Measurements from ENCODE around the gene HFE. TPM values are rescaled to one million over a fixed set of nuclear protein-coding genes. Genes with fewer than 3 reads are reported as not detected.

The HFE gene
- total RNA-seq, 6 experiments from 2014 or later = 8.9 to 20.7 (median 15.8) TPM

DNA sequence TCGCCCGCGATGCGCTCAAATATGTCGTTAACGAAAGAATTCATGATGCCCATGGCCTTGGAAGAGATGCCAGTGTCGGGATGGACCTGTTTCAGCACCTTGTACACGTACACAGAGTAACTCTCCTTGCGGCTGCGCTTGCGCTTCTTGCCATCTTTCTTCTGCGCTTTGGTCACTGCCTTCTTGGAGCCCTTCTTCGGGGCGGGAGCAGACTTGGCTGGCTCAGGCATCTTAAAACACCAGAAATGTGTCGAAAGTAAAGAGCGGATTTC is 36.4 kb downstream of the HFE start:
- peak overlapping the region; percentile 87 to 97 (median 91) for H3K27ac ChIP-seq
- intact Hi-C loops (cut with DNase I) = no loop called here
- WGBS (ENCODE audit: insufficient coverage, low coverage, low lambda C conversion rate, missing lambda C conversion rate) = 0% methylated on average over 13 of the region's 16 CpGs
- H3K4me1 ChIP-seq = peaks cover 0 to 38% (median 13%) of the 10 kb centered on the region in 4 donors
- no peaks in the 10 kb centered on the region for H3K9me3 ChIP-seq
- no peak for ATAC-seq
- TF ChIP-seq CTCF (IDR thresholded peaks at IDR 0.05) (no peak), POLR2A (IDR thresholded peaks at IDR 0.05) (no peak)
- H3K36me3 ChIP-seq = peaks cover 0 to 15% (median 5%) of the 10 kb centered on the region in 4 donors
- no peaks in the 10 kb centered on the region for H3K27me3 ChIP-seq
- peak; percentile 75 to 86 (median 84) for DNase-seq
- peak overlapping the region; percentile 69 to 91 (median 82) for H3K4me3 ChIP-seq

DNA sequence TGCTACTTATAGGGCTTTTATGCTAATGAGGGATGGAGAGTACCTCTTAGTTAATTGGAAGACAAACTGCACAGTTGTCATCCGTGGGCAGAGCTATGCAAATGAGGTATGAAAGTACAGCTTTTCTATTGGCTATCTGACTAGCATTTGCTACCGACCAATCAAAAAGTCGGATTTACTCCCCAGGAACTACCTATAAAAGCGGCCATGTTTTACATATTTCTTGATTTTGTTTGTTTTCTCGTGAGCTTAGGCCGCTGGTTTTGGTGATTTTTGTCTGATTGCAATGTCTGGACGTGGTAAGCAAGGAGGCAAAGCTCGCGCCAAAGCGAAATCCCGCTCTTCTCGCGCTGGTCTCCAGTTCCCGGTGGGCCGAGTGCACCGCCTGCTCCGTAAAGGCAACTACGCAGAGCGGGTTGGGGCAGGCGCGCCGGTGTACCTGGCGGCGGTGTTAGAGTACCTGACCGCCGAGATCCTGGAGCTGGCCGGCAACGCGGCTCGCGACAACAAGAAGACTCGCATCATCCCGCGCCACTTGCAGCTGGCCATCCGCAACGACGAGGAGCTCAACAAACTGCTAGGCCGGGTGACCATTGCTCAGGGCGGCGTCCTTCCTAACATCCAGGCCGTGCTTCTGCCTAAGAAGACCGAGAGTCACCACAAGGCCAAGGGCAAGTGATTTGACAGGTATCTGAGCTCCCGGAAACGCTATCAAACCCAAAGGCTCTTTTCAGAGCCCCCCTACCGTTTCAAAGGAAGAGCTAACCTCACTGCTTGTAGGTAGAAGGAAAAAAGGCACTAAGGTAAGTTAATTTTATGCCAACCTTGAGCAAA is 36.9 kb downstream of the HFE start:
- H3K4me1 ChIP-seq = peaks cover 0 to 44% (median 15%) of the 10 kb centered on the region in 4 donors
- peak; percentile 68 to 89 (median 80) for ATAC-seq
- H3K9me3 ChIP-seq = no peaks in the 10 kb centered on the region
- peak overlapping the region; percentile 69 to 91 (median 82) for H3K4me3 ChIP-seq
- peak; percentile 76 to 82 (median 79) for DNase-seq
- H3K27me3 ChIP-seq = no peaks in the 10 kb centered on the region
- peak overlapping the region; percentile 87 to 95 (median 91) for H3K27ac ChIP-seq
- intact Hi-C loops (cut with DNase I) = no loop called here
- H3K36me3 ChIP-seq = peaks cover 0 to 21% (median 7%) of the 10 kb centered on the region in 4 donors
- TF ChIP-seq CTCF (IDR thresholded peaks at IDR 0.05) (no peak), POLR2A (IDR thresholded peaks at IDR 0.05) (peak; percentile 100)
- under 1% methylated on average over 30 of the region's 45 CpGs for WGBS (ENCODE audit: insufficient coverage, low coverage, low lambda C conversion rate, missing lambda C conversion rate)

GRCh38 chr6:26124781-26125685 is 37.8 kb downstream of the HFE start:
- TF ChIP-seq POLR2A (IDR thresholded peaks at IDR 0.05) (no peak), CTCF (IDR thresholded peaks at IDR 0.05) (no peak)
- peaks cover 0 to 50% (median 12%) of the 10 kb centered on the region in 4 donors for H3K4me1 ChIP-seq
- WGBS (ENCODE audit: insufficient coverage, low coverage, low lambda C conversion rate, missing lambda C conversion rate) = under 1% methylated on average over 19 of the region's 22 CpGs
- intact Hi-C loops (cut with DNase I) = no loop called here
- DNase-seq (no peak), ATAC-seq (no peak)
- peak overlapping the region; percentile 69 to 91 (median 82) for H3K4me3 ChIP-seq
- H3K27ac ChIP-seq = peak overlapping the region; percentile 82 to 95 (median 83)
- no peaks in the 10 kb centered on the region for H3K27me3 ChIP-seq
- peaks cover 0 to 30% (median 12%) of the 10 kb centered on the region in 4 donors for H3K36me3 ChIP-seq
- no peaks in the 10 kb centered on the region for H3K9me3 ChIP-seq

DNA sequence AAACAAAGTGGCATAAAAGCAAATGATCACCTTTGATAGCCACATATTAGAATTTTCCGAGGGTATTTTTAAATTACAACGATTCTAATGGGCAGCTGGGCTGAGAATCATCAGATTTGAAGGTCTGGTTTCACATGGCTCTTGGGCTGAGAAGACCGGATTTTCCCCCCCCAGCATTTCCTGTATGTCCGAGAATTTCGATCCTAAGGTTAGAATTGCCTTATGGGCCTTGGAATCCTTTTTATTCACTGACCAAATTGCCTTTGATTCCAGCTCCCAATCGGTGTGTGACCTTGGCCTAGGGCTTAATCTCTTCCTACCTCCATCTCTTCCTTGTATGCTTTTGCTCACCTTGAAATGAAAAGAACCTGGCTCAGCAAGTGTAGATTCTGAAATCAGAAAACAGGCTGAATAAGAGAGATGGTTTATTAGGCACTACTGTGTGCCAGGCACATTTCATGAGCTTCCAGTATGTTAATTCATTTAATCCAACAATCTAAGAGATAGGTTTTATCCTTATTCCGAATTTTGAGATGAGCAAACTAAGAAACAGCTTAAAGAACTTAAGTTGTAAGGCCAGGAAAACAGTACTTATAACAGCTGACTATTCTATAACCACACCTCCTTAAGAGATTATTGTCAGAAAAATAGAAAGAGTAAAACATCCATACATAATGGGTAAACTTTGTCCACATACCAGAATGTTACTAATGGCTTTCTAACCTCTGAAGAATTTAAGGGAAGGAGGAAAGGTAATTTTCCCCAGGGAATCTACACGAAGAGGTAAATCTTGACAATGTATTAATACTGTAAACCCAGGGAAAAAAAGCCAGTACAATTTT is 39.4 kb downstream of the HFE start:
- 7% methylated on average over 8 of the region's 8 CpGs for WGBS (ENCODE audit: insufficient coverage, low coverage, low lambda C conversion rate, missing lambda C conversion rate)
- DNase-seq (no peak), ATAC-seq (no peak)
- H3K4me1 ChIP-seq = peaks cover 0 to 58% (median 9%) of the 10 kb centered on the region in 4 donors
- H3K4me3 ChIP-seq = peak overlapping the region; percentile 69 to 91 (median 82)
- TF ChIP-seq CTCF (IDR thresholded peaks at IDR 0.05) (no peak), POLR2A (IDR thresholded peaks at IDR 0.05) (no peak)
- no peaks in the 10 kb centered on the region for H3K9me3 ChIP-seq
- H3K27ac ChIP-seq = peak overlapping the region; percentile 82 to 95 (median 83)
- no peaks in the 10 kb centered on the region for H3K27me3 ChIP-seq
- peaks cover 0 to 45% (median 12%) of the 10 kb centered on the region in 4 donors for H3K36me3 ChIP-seq
- intact Hi-C loops (cut with DNase I) = no loop called here

All from right lobe of liver (tissue), 6 donors.